GM19035 (cell line): ENCODE results near the gene NUP210.
"Not testable (repeated sequence)": the region's sequence is repeated elsewhere in the genome, so short reads cannot be mapped to it uniquely, and the experiment has no call there.

Experiments
- ATAC-seq: cut with Tn5 transposase; IDR thresholded peaks from one replicate; pipeline ENCODE4 v1.9.1; 2021; ENCODE audit not compliant: unreplicated experiment

Gene NUP210

DNA sequence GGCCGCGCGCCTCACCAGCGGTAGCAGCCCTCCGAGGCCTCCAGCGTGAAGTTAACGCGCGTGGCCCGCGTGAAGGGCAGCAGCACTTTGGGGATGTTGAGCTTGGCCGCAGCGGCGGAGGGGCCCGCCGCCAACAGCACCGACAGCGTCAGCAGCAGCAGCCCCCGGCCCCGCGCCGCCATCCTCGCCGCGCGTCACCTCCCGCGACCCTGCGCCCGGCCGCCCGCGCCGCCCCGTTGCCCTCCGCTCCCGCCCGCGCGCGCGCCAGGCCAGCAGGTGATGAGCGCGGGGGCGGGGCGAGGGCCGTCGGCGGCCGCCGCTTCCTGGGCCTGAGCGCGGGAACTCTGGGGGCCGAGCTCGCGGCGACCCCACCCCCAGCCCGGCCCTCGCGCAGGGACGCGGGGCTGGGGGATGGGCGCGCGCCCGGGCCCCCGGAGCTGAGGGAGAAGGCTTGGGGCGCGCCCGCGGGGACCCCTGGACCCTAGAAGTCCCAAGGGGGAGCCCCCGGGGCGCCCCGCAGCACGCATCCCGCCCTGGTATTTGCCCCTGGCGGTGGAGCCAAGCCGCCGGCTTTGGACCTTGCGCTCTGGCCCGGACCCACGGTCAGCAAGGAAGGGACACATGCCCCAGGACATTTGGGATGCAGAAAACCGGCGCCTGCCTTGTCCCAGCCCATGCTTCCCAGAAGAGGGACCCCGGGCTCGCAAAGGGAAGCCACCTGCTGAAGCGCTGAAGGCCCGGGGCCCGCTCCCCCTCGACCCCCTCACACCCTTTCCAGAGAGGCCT, at the start of gene NUP210:
TSS of gene NUP210 (minus strand) at position 278 of the 786 bp plus-strand sequence. CDS start at position 182, 96 bp downstream.
- peak; percentile 60 for ATAC-seq

DNA sequence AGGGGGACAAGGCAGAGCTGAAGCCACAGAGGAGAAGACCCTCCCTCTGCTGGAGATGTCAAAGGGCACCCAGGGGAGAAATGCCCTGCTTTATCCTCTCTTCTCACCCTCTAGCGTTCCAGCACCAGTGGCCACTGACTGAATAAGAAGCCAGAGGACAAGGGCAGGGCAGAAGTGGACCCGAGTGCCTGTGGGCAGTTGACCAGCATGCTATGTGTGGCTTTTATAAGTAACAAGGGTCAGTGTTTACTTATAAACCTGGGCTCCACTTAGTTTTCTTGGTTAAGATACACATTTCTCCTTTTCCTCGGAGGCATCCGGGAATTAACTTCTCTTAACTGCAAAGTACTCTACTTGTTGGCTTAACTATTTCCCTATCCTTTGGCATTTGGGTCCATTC, 46.7 kb upstream of the NUP210 start:
- no peak for ATAC-seq

DNA sequence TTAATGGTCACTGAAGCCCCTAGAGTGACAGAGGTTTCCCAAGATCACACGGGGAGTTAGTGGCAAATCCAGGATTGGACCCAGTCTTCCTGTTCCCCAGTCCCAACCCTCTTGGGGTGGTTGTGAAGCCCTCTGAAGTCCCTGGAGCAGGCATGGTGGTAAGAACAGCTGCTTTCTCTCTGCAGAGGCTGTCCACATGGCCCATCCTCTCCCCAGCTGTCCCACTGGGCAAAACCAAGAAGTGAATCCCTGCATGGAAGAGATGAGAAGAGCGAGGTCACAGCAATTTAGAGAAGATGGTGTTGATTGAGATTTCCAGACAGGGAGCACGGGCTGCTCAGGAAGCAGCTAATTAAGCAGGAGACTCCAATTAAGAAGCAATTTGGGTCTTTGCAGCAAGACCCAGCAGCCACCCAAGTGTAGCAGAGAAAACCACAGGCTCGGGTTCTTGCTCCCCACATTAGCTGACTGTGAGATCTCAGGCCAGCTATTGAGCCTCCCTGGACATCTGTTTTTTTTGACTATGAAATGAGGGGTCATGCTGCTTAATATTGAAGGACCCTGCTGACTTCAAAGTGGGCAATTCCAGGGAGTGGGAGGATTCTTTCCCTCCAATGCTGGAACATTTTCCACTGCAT, 45.2 kb upstream of the NUP210 start:
- no peak for ATAC-seq

DNA sequence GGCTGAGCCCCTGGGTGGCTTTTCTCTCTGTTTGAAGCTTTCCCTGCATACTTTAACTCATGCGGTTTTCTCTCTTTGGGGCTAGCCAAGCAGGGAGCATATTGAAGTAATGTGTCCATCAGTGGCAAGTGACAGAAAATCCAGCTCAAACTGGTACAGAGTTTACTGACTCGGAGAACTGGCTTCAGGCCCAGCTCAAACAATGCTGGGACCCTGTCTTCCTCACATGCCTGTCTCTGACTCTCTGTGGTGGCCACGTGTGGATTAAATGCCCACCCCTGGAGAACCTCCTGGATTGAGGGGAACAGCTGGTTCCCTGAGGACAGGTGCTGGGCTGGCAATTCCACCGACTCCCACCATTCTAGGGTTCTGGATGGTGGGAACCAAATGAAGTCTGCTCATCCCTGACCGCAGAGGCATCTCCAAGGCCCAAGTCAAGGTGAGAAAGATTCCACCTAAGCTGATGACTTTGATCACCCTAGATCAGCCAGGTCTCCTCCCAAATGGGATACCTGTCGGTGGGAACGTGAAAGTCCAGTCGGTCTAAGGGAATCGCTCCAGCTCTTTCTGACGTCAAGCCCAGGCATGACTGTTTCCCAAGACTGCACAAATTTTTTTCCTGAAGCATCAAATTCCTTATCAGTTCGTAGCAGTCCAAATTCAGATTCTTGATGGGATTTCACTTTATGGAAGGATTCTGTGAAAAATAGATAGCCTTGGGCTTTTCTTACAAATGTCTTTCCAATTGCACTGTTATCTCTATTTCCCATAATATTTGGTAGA, 43.7 kb upstream of the NUP210 start:
- no peak for ATAC-seq

DNA sequence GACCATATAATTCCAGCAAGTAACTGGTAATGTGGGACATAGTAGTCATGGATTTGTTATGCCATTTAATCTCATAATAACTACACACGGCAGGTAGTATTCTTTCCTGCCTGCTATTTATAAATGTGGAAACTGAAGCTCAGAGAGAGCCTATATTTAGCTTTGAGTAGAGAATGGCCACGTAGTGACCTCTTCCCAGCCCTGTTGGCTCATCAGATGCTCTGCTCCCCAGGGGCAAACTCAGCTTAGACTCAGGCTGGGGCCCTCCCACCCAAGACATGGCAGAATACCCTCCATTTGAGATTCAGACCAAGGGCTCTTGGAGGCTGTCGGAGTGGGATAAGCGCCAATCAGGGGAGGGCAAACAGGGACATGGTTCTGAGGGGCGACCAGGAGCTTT, 42.7 kb upstream of the NUP210 start:
- no peak for ATAC-seq

DNA sequence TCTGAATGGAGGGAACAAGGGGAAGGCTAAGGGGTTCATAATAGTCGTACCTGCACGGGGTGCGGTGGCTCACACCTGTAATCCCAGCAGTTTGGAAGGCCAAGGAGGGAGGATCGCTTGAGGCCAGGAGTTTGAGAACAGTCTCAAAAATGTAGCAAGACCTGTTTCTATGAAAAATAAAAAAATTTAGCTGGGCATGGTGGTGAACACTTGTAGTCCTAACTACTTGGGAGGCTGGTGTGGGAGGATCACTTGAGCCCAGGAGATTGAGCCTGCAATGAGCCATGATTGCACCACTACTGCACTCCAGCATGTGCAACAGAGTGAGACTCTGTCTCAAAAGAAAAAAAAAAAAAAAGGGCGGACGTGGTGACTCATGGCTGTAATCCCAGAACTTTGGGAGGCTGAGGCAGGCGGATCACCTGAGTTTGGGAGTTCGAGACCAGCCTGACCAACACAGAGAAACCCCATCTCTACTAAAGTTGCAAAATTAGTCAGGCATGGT, 42.1 kb upstream of the NUP210 start:
- no peak for ATAC-seq

DNA sequence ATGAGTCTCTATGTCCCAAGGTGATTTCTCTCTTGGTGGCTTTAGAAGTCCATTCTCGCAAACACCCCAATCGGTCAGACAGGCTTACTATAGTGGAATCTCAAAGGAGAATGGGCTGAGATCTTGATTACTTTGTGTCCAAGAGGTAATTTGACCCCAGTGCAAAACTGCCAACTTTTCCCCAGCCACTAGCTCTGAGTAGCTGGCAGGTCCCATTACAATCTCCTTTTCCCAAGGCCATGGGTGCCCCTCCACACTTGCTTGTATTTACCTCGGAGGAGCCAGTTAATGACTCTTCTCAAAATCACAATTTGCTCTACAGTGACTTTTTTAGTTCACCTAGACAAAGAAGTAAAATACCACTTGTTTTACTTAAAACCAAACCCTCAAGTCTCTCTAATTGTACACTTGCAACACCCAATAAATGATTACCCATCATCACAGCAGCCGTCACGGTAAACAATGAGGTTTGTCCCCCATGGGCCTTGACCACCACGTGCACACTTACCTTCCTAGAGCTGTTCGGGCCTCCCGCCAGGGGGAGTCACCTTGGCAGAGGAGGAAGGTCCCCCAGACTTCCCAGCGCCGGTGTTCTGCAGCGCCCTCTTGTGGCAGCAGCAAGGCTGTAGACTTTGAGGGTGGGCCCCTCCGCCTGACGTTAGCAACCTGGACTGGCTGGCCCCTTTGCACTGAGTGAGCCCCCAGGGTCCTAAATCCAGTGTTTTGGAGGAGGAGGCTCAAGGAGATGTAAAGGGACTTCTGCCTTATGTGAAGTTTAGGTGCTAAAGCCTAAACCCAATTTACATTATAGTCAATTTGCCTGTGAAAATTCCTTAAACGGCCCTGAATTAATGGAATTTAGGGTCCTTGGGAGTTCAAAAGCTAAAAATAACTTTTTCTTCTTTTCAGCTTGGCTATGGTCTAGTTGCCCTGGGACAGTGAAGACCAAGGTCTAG, 41.3 kb upstream of the NUP210 start:
- ATAC-seq = peak; percentile 68

DNA sequence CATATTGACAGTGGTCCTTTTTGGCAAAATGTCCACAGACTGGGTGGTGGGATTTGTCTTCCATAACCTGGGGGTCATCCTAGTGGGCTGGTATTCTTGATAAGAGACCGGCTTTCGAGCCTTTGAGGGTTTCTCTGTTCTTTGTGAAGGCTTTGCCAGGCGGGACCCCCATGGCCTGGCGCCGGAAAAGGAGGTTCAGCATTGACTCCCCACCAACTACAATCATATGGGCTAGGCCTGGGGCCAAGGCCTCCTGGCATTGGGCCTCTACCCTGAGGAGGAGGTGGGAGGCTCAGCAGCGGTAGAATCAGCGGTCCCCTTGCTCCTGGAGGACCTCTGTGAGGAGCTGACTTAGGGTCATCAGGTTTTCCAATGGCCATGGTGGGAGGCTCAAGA, 40.2 kb upstream of the NUP210 start:
- ATAC-seq = no peak

DNA sequence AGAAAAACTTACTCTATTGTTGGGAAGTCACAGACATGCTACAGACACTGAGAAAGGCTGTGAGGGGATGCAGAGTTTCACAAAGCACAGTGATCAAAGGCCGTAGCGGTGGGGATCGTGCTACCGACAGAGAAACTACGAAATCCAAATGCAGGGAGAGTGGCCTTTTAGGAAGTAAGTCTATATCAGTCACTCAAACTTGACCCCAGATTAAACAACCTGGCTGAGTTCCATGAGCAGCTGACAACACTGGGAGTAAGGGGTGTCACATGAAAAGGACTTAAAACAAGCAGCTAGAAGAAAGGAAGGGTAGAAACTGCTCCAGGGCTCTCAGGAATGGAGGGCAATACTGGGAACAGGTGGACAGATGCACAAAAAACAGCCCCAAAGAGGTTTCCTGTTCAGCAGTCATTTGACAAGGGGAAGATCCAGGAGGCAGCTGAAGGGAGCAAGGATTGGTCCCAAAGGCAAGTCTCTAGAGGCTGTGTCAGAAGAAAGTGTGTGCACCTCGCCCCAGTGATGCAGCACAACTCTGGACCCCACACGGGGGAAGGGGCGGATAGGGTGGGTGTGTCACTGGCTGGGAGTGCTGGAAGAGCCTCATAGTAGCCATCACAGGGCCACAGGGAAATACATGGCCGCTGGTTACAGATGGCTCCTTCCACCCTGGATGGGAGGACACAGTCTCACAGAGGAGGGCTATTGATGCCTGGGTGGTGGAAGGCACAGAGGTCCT, 39.7 kb upstream of the NUP210 start:
- no peak for ATAC-seq

DNA sequence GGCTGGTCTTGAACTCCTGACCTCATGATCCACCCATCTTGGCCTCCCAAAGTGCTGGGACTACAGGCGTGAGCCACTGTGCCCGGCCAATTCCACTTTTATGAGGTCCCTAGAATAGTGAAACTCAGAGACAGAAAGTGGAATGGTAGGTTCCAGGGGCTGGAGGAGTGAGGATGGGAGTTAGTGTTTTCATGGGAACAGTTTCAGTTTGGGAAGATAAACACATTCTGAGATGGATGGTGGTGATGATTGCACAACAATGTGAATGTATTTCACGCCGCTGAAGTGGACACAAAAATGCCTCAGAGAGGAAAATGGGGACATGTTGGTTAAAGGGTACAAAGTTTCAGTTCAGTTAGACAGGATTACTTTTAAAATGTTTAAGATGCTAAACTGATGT, 37.5 kb upstream of the NUP210 start:
- no peak for ATAC-seq

DNA sequence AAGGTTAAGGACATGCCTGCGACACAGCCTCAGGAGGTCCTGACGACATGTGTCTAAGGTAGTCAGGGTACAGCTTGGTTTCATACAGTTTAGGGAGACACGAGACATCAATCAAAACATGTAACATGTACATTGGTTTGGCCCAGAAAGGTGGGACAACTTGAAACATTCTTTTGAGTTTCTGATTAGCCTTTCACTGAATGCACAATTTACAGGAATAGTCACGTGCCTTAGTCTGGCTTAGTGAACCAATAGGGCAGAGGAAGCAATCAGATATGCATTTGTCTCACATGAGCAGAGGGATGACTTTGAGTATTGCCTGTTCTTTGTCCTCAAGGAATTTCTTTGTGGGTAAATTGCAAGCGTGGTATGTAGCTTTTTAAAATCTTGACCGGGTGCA, 35.5 kb upstream of the NUP210 start:
- ATAC-seq = no peak

DNA sequence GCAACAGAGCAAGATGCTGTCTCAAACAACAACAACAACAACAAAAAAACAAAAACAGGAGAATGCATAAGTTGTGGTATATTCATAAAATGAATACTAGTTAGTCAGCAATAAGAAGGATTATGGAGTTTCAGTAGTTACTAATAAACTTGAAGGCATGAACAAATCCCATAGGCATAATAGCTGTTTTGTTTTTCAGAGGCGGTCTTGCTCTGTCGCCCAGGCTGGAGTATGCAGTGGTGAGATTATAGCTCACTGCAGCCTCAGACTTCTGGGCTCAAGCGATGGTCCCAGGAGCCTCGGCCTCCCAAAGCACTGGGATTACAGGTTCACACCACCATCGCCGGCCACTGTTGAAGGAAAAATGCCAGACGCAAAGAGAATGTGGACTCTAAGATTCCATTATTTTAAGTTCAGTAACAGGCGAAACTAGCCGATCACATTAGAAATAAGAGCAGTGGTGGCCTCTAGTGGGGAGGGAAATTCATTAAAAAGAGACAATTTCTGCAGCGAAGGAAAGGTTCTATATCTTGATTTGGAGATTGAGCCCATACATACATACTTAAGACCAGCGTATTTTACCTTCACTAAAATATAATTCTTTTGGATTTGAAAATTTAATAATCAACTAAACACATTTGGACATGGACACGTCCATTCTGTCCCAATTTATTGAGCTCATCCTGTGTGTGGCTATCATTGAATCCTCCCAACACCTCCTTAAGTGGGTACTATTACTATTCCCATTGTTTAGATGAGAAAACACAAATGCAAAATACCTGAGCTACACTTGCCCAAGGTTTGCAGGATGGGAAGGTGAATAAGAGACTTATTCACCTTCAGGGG, 32.6 kb upstream of the NUP210 start:
- no peak for ATAC-seq

DNA sequence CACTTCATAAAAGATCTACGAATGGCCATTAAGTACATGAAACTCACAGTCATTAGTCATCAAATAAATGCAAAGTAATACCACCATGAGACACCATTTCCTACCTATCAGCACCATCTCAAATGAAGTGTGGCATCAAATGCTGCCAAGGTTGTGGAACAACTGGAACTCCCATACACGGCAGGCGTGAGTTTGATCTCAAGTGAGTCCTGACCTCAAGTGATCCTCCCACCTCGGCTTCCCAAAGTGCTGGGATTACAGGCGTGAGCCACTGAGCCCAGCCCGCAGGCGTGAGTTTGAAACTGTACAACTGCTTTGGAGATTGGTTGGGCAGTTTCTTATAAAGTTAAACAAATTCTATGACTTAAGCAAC, 31.2 kb upstream of the NUP210 start:
- ATAC-seq = peak; percentile 9

DNA sequence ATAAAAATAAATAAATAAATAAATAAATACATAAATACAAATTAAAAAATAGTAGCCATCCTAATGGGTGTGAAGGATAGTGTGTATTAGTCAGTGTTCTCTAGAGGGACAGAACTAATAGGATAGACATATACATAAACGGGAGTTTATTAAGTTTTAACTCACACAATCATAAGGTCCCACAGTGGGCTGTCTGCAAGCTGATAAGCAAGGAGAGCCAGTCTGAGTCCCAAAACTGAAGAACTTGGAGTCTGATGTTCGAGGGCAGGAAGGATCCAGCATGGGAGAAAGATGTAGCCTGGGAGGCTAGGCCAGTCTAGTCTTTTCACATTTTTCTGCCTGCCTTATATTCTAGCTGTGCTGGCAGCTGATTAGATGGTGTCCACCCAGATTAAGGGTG, 22.8 kb upstream of the NUP210 start:
- ATAC-seq = not testable (repeated sequence)

DNA sequence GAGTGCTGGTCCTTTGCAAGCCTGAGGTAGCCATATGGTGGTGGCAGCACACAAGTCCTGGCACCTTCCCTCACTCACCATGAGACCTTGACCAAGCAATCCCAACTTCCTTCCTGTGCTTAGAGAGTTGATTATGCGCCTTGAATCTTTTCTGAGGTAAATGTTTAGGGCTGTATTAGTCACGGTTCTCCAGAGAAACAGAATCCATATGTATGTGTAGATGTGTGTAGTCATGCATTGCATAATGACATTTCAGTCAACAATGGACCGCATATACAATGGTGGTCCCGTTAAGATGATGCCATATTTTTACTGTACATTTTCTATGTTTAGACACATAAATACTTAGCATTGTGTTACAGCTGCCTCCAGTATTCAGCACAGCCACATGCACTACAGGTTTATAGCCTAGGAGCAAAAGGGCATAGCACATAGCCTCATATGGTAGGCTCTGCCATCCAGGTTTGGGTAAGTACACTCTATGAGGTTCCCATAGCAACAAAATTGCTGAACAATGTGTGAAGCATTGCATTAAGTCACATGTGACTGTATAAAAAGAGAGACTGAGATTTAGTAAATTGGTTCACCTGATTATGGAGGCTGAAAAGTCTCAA, 20.2 kb upstream of the NUP210 start:
- no peak for ATAC-seq

DNA sequence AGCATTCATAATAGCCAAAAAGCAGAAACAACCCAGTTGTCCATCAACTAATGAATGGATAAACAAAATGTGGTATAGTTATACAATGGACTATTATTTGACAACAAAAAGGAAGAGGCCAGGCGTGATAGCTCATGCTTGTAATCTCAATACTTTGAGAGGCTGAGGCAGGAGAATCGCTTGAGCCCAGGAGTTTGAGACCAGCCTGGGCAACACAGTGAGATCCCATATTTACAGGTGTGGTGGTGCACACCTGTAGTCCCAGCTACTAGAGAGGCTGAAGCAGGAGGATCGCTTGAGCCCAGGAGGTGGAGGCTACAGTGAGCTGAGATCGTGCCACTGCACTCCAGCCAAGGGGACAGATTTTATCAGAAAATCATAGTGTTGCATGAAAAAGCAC, 16.1 kb upstream of the NUP210 start:
- not testable (repeated sequence) for ATAC-seq

DNA sequence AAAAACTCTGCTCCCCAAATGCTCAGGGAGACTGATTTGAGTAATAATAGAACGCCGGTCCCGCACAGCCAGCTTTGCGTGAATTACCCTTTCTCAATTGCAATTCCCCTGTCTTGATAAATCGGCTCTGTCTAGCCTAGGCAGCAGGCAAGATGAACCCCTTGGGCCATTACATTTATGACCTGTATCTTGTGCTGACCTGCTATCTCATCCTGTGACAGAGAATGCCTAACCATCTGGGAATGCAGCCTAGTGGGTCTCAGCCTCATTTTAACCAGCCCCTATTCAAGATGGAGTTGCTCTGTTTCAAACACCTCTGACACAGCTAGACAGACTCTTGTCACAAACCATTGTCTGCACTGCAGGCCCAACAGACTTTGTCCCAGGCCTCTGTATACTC, 13.8 kb upstream of the NUP210 start:
- no peak for ATAC-seq

DNA sequence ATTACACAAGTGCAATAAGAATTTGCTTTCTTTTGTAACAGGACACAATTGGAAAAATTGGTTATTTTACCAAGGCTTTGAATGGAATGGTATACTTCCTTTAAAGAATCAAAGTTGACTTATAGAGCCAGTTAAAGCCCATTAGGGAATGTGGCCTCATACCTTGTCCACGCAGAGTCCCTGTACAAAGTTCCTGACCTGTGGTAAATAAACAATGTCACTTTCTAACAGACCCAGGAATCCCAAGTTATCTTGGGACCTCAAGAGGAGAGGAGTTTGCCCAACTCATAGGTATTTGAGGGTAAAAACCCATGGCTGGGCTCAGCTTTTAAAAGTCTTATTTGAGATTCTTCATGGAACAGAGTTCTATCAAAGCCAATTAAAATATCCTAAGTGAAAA, 12.0 kb upstream of the NUP210 start:
- no peak for ATAC-seq
